Body of pancreas (tissue), 4 donors: Measurements from ENCODE around the gene MAP2K1.

Experiments
- CTCF ChIP-seq, 7 experiments: fragments of 450-650 bp in 4 of 7; fragments of 200-600 bp in 3 of 7; sonication (generic) in 3 of 7; IDR thresholded peaks; one replicate each; pipeline ENCODE4 v1.5.1; 2016 to 2019; ENCODE audit warnings: antibody characterized with exemption in 7 of 7
- POLR2A ChIP-seq, 3 donors: fragments of 450-650 bp; IDR thresholded peaks; one replicate each; pipeline ENCODE4 v1.6.1; 2016; ENCODE audit warnings: antibody characterized with exemption in 3 of 3, mild to moderate bottlenecking in 2 of 3

DNA sequence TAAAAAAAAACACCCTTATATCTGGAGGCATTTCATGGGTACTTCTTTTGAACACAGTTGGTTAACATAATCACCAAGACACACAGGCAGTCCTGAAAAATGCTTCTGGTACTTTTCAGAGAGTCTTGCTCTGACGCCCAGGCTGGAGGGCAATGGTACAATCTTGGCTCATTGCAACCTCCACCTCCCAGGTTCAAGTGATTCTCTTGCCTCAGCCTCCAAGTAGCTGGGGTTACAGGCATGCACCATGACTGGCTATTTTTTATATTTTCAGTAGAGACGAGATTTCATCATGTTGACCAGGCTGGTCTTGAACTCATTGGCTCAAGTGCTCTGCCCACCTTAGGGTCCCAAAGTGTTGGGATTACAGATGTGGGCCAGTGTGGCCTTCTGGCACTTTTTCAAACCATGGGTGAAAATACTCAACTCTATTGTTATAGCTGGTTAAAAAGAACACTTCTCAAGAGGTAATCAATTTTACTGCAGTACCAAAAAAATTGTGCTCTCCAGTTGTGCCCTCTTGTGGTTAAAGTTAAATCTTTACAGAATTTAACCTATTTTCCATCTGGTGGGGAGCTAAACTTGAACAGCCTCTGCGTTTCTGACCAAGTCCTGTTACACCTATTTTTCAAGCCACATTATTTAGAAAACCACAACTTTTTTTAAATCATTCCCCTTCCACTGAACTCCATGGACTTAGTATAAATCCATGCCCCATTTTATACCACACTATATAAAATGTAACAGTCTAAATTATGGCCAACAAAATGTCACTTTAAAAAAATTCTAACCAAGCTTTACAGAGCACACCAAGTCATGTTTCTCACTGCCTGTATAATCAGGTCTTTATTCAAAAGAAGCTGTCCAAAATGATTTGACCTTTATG lies 112.0 kb downstream of the MAP2K1 start:
- no peak for TF ChIP-seq POLR2A (IDR thresholded peaks at IDR 0.05)
- peak in 5 of 7 experiments; percentile 28 to 48 (median 42) for TF ChIP-seq CTCF (IDR thresholded peaks at IDR 0.05)
